Lung (tissue), 12 donors: Measurements from ENCODE around the gene TP63. TPM values are rescaled to one million over a fixed set of nuclear protein-coding genes. Genes with fewer than 3 reads are reported as not detected.

Experiments used
- ATAC-seq: fragments of 200-7000 bp; cut with Tn5 transposase; one replicate; pipeline ENCODE4 v1.9.1; 2020; ENCODE audit warnings: moderate number of reproducible peaks; ENCODE audit not compliant: insufficient read depth, low FRiP score
- DNase-seq, 3 donors: peaks; one replicate each; pipeline ENCODE4 v3.0.0-alpha.2; 2013 to 2017
- H3K27ac ChIP-seq, 2 donors: one replicate each; pipeline ENCODE4 v1.5.1; 2013; ENCODE audit warnings: mild to moderate bottlenecking in 2 of 2, moderate library complexity in 2 of 2, control low read depth in 1 of 2, inconsistent platforms in 1 of 2, low read depth in 1 of 2, low read length in 1 of 2
- H3K27me3 ChIP-seq, 3 donors: one replicate each; pipeline ENCODE4 v1.5.1; 2013; ENCODE audit warnings: low read length in 2 of 3; ENCODE audit not compliant: control insufficient read depth in 3 of 3, insufficient read depth in 3 of 3
- H3K36me3 ChIP-seq, 4 donors: one replicate each; pipeline ENCODE4 v1.5.1; 2013; ENCODE audit warnings: low read length in 4 of 4, mild to moderate bottlenecking in 1 of 4, moderate library complexity in 1 of 4; ENCODE audit not compliant: control insufficient read depth in 4 of 4, insufficient read depth in 4 of 4
- H3K4me1 ChIP-seq, 5 donors: one replicate each; pipeline ENCODE4 v1.5.1; 2013; ENCODE audit warnings: low read length in 5 of 5, mild to moderate bottlenecking in 2 of 5, moderate library complexity in 1 of 5; ENCODE audit not compliant: control insufficient read depth in 5 of 5, insufficient read depth in 5 of 5
- H3K4me3 ChIP-seq: one replicate; pipeline ENCODE4 v1.5.1; 2013; ENCODE audit warnings: mild to moderate bottlenecking, control low read depth, moderate library complexity
- H3K9ac ChIP-seq, 2 donors: one replicate each; pipeline ENCODE4 v1.5.1; 2013; ENCODE audit warnings: low read length in 2 of 2, control low read depth in 1 of 2; ENCODE audit not compliant: insufficient read depth in 1 of 2
- H3K9me3 ChIP-seq, 4 donors: one replicate each; pipeline ENCODE4 v1.5.1; 2013; ENCODE audit warnings: low read length in 3 of 4, mild to moderate bottlenecking in 1 of 4, moderate library complexity in 1 of 4; ENCODE audit not compliant: control insufficient read depth in 4 of 4, insufficient read depth in 3 of 4
- CTCF ChIP-seq: IDR thresholded peaks from 2 replicates; pipeline ENCODE4 v1.5.1; 2012; ENCODE audit warnings: mild to moderate bottlenecking; ENCODE audit errors: control extremely low read depth, extremely low read depth
- WGBS, 2 donors: extraction: QIAGEN DNeasy Blood & Tissue Kit; methylation state at CpG; one replicate each; pipeline ENCODE4 v1.1.7; 2013; 5-methylcytosine and 5-hydroxymethylcytosine counted together
- polyA plus RNA-seq, 2 donors: library from polyadenylated mRNA; stranded (reverse); fragments of 200-250 nt; gene quantifications; one replicate each; pipeline ENCODE4 v1.2.1, GENCODE V29; 2013
- total RNA-seq, 2 donors: library from RNA; depleted of rRNA in 1 of 2; stranded (reverse); fragments of >200 nt in 1 of 2; gene quantifications; one replicate each; pipeline ENCODE4 v1.2.1, GENCODE V29; 2014 to 2021
- donor health status: control.
- donor health status: control.
- donor health status: Bipolar disorder and iron deficiency.
- donor health status: healthy.
- donor health status: DM: yes; HTN: yes; CAD: no.

The TP63 gene
- total and polyA plus RNA-seq, 4 donors, result 1.1 to 12.3 (median 2.7) TPM

- Histone ChIP-seq H3K9me3 (peaks cover 0 to 3% (median 0%) of the 10 kb centered on the region in 4 donors), H3K4me3 (no peak overlapping the region), H3K9ac (no peak overlapping the region), H3K27me3 (no peaks in the 10 kb centered on the region), H3K36me3 (no peaks in the 10 kb centered on the region), H3K4me1 (no peaks in the 10 kb centered on the region), H3K27ac (no peak overlapping the region)
- 33 to 51% methylated on average over 4 of the region's 4 CpGs for WGBS, 2 donors
- no peak for DNase-seq
- no peak for ATAC-seq
- no peak for TF ChIP-seq CTCF
These were observed 259.3 kb downstream of the TP63 start for GRCh38 chr3:189890496-189890895.

- peaks cover 0 to 3% (median 0%) of the 10 kb centered on the region in 4 donors for H3K9me3 ChIP-seq
- no peak for ATAC-seq
- DNase-seq, result no peak
- H3K9ac ChIP-seq, result no peak overlapping the region
- no peaks in the 10 kb centered on the region for H3K27me3 ChIP-seq
- H3K4me1 ChIP-seq, result no peaks in the 10 kb centered on the region
- no peaks in the 10 kb centered on the region for H3K36me3 ChIP-seq
- TF ChIP-seq CTCF, result no peak
- H3K27ac ChIP-seq, result no peak overlapping the region
- H3K4me3 ChIP-seq, result no peak overlapping the region
- WGBS, 2 donors, result 83 to 89% methylated on average over 3 of the region's 3 CpGs
These were observed 265.3 kb downstream of the TP63 start for GRCh38 chr3:189896533-189896932.

GRCh38 chr3:189897406-189897805 is 266.2 kb downstream of the TP63 start:
- Histone ChIP-seq H3K4me1 (no peaks in the 10 kb centered on the region), H3K27me3 (no peaks in the 10 kb centered on the region), H3K9ac (no peak overlapping the region), H3K27ac (no peak overlapping the region), H3K36me3 (no peaks in the 10 kb centered on the region), H3K4me3 (no peak overlapping the region), H3K9me3 (peaks cover 0 to 3% (median 0%) of the 10 kb centered on the region in 4 donors)
- ATAC-seq (no peak), DNase-seq (no peak)
- 78 to 87% methylated on average over 2 of the region's 2 CpGs for WGBS, 2 donors
- no peak for TF ChIP-seq CTCF

- Histone ChIP-seq H3K27ac (no peak overlapping the region), H3K9ac (no peak overlapping the region)
These were observed 267.5 kb downstream of the TP63 start for GRCh38 chr3:189898559-189899153.

More at GRCh38 chr3:189898559-189899153, 267.5 kb downstream of the TP63 start:
- Histone ChIP-seq H3K27me3 (no peaks in the 10 kb centered on the region), H3K4me3 (no peak overlapping the region), H3K36me3 (no peaks in the 10 kb centered on the region), H3K9me3 (peaks cover 0 to 3% (median 0%) of the 10 kb centered on the region in 4 donors), H3K4me1 (no peaks in the 10 kb centered on the region)
- DNase-seq (no peak), ATAC-seq (no peak)
- 77 to 86% methylated on average over 1 of the region's 1 CpG for WGBS, 2 donors
- no peak for TF ChIP-seq CTCF
